Neural cell (in vitro differentiated cells): ENCODE data around the gene CLDN7. TPM values are rescaled to one million over a fixed set of nuclear protein-coding genes. Genes with fewer than 3 reads are reported as not detected.

Experiments used
- H2AFZ ChIP-seq: fragments of 200-600, 300-800 bp; sonication (generic), shearing (Covaris generic); 2 replicates; pipeline ENCODE4 v1.6.0; 2014; ENCODE audit warnings: low read depth, mild to moderate bottlenecking, antibody characterized with exemption, low read length, moderate library complexity
- H3F3A ChIP-seq: fragments of 200-600 bp; shearing (Covaris generic); 2 replicates; pipeline ENCODE4 v1.6.1; 2016; ENCODE audit warnings: mild to moderate bottlenecking, moderate library complexity, mixed read lengths, antibody characterized with exemption, low read length; ENCODE audit not compliant: insufficient read depth, poor library complexity, severe bottlenecking
- H3K27ac ChIP-seq: fragments of 200-600, 300-800 bp; sonication (generic), shearing (Covaris generic); 2 replicates; pipeline ENCODE4 v1.5.1; 2014; ENCODE audit warnings: mild to moderate bottlenecking, low read length, moderate library complexity
- H3K27me3 ChIP-seq: fragments of 300-800, 200-600 bp; sonication (generic), shearing (Covaris generic); 2 replicates; pipeline ENCODE4 v1.6.0; 2014; ENCODE audit warnings: mild to moderate bottlenecking, low read depth, low read length, moderate library complexity; ENCODE audit not compliant: insufficient read depth
- H3K36me3 ChIP-seq: fragments of 300-800, 200-600 bp; sonication (generic), shearing (Covaris generic); 2 replicates; pipeline ENCODE4 v1.5.1; 2014; ENCODE audit warnings: mild to moderate bottlenecking, antibody characterized with exemption, low read length, moderate library complexity; ENCODE audit not compliant: insufficient read depth
- H3K4me2 ChIP-seq: fragments of 300-800, 200-600 bp; sonication (generic), shearing (Covaris generic); 2 replicates; pipeline ENCODE4 v1.6.0; 2014; ENCODE audit warnings: mild to moderate bottlenecking, low read length
- H3K4me3 ChIP-seq: fragments of 300-800, 200-600 bp; sonication (generic), shearing (Covaris generic); 2 replicates; pipeline ENCODE4 v1.5.1; 2014; ENCODE audit warnings: mild to moderate bottlenecking, low read length, moderate library complexity
- H3K79me2 ChIP-seq: fragments of 200-600 bp; shearing (Covaris generic); replicated peaks from 2 replicates; pipeline ENCODE4 v1.6.0; 2014; ENCODE audit warnings: mild to moderate bottlenecking, low read length, moderate library complexity; ENCODE audit not compliant: insufficient read depth
- H3K9ac ChIP-seq: fragments of 300-800, 200-600 bp; sonication (generic), shearing (Covaris generic); 2 replicates; pipeline ENCODE4 v1.6.1; 2016; ENCODE audit warnings: mild to moderate bottlenecking, low read length, mixed read lengths
- H3K9me2 ChIP-seq: fragments of 200-600 bp; shearing (Covaris generic); 2 replicates; pipeline ENCODE4 v1.6.1; 2016; ENCODE audit warnings: mild to moderate bottlenecking, low read length, mixed read lengths; ENCODE audit not compliant: insufficient read depth
- H3K9me3 ChIP-seq: fragments of 200-600, 300-800 bp; sonication (generic), shearing (Covaris generic); 2 replicates; pipeline ENCODE4 v1.6.1; 2016; ENCODE audit warnings: mild to moderate bottlenecking, mixed run types, low read length, moderate library complexity, mixed read lengths
- H4K20me1 ChIP-seq: fragments of 200-600 bp; shearing (Covaris generic); 2 replicates; pipeline ENCODE4 v1.6.1; 2016; ENCODE audit warnings: mild to moderate bottlenecking, mixed run types; ENCODE audit not compliant: insufficient read depth
- CTCF ChIP-seq: fragments of 450-650 bp; IDR thresholded peaks from 2 replicates; pipeline ENCODE4 v1.5.1; 2014; ENCODE audit warnings: antibody characterized with exemption, mild to moderate bottlenecking, moderate library complexity; ENCODE audit not compliant: poor library complexity, severe bottlenecking
- EZH2 ChIP-seq: fragments of 200-600, 300-800 bp; shearing (Covaris generic), sonication (generic); IDR thresholded peaks from 2 replicates; pipeline ENCODE4 v1.6.1; 2014; ENCODE audit warnings: antibody characterized with exemption, low read length, borderline replicate concordance, mild to moderate bottlenecking; ENCODE audit not compliant: insufficient read depth, poor library complexity, severe bottlenecking
- MXI1 ChIP-seq: fragments of 450-650 bp; conservative IDR thresholded peaks from 2 replicates; pipeline ENCODE4 v1.6.1; 2014; ENCODE audit warnings: antibody characterized with exemption, mild to moderate bottlenecking; ENCODE audit not compliant: poor library complexity, severe bottlenecking
- POLR2AphosphoS5 ChIP-seq: IDR thresholded peaks from 2 replicates; pipeline ENCODE4 v1.6.1; 2012
- RAD21 ChIP-seq: fragments of 450-650 bp; conservative IDR thresholded peaks from 2 replicates; pipeline ENCODE4 v1.6.1; 2014; ENCODE audit warnings: antibody characterized with exemption, mild to moderate bottlenecking, moderate library complexity
- REST ChIP-seq: IDR thresholded peaks from 2 replicates; pipeline ENCODE4 v1.6.1; 2012; ENCODE audit warnings: borderline replicate concordance
- polyA plus RNA-seq: library from polyadenylated mRNA; depleted of rRNA; stranded (reverse); fragments of >200 nt; gene quantifications from 2 replicates; pipeline ENCODE4 v1.2.3, GENCODE V29; 2014

CLDN7 gene
- polyA plus RNA-seq, 1 donor from 2014 or later = 0.27 TPM

- no peak overlapping the region for H2AFZ ChIP-seq
- no peak overlapping the region for H3K27ac ChIP-seq
- no peak overlapping the region for H3K4me2 ChIP-seq
- no peak for TF ChIP-seq EZH2
- no peaks in the 10 kb centered on the region for H3K36me3 ChIP-seq
- no peaks in the 10 kb centered on the region for H3K27me3 ChIP-seq
- no peak overlapping the region for H3K4me3 ChIP-seq
- peaks cover 19% of the 10 kb centered on the region for H3K79me2 ChIP-seq
- H3K9me2 ChIP-seq = no peaks in the 10 kb centered on the region
- no peaks in the 10 kb centered on the region for H4K20me1 ChIP-seq
- no peaks in the 10 kb centered on the region for H3K9me3 ChIP-seq
- H3K9ac ChIP-seq = no peak overlapping the region
- H3F3A ChIP-seq = no peaks in the 10 kb centered on the region
Measured at GRCh38 chr17:7222093-7222971, 39.9 kb downstream of the CLDN7 start.

- H3K27ac ChIP-seq = no peak overlapping the region
- no peak overlapping the region for H3K9ac ChIP-seq
- H4K20me1 ChIP-seq = no peaks in the 10 kb centered on the region
- H3K36me3 ChIP-seq = no peaks in the 10 kb centered on the region
- H3K9me3 ChIP-seq = no peaks in the 10 kb centered on the region
- H2AFZ ChIP-seq = no peak overlapping the region
- TF ChIP-seq POLR2AphosphoS5 = peak; percentile 6
- no peak for TF ChIP-seq MXI1
- H3K4me2 ChIP-seq = no peak overlapping the region
- no peaks in the 10 kb centered on the region for H3F3A ChIP-seq
- H3K27me3 ChIP-seq = no peaks in the 10 kb centered on the region
- peak overlapping the region; percentile 99 for H3K4me3 ChIP-seq
- H3K9me2 ChIP-seq = no peaks in the 10 kb centered on the region
- peaks cover 25% of the 10 kb centered on the region for H3K79me2 ChIP-seq
Measured at GRCh38 chr17:7221278-7222092, 40.8 kb downstream of the CLDN7 start.

GRCh38 chr17:7220593-7221277, 41.5 kb downstream of the CLDN7 start:
- Histone ChIP-seq H3K79me2 (peaks cover 32% of the 10 kb centered on the region), H3K9me2 (no peaks in the 10 kb centered on the region), H3K9ac (peak overlapping the region; percentile 83), H3K36me3 (no peaks in the 10 kb centered on the region), H4K20me1 (no peaks in the 10 kb centered on the region), H3K4me3 (peak overlapping the region; percentile 99), H3F3A (no peaks in the 10 kb centered on the region), H2AFZ (no peak overlapping the region), H3K27me3 (no peaks in the 10 kb centered on the region), H3K4me2 (peak overlapping the region; percentile 89), H3K27ac (peak overlapping the region; percentile 34), H3K9me3 (no peaks in the 10 kb centered on the region)
- TF ChIP-seq RAD21 (peak; percentile 15), MXI1 (no peak), CTCF (peak; percentile 42), REST (no peak)
